ENCODE results near the gene TMEM200B.
"Not testable (repeated sequence)": the region's sequence is repeated elsewhere in the genome, so short reads cannot be mapped to it uniquely, and the experiment has no call there.

The TMEM200B gene

DNA sequence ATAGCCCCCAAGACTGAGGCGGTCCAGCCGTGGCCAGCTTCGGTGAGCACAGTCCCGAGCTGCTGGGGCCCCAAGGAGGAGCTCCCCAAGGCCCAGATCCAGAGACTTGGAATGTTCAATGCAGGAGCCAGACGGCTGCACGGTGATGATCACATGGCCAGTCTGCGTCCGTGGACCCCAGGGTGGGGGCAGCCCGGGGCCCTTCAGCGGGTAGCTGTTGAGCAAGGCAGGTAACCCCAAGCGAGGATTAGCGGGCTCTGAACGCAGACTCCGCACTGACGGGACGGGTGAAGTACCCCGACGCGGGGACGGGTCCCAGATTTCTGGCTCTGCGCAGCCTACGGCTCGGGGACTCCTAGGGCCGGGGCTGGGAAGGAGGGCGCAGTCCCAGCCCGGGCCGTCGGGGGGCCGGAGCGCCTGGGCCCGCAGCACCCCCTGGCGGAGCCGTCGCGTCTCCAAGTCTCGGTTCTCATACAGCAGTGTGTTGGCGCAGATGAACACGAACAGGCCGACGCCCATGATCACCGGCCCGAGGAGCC lies 2.7 kb downstream of the TMEM200B start:
- Histone ChIP-seq H3K27ac (ENCODE audit: low read length) (no peak overlapping the region), H3K4me1 (ENCODE audit: control insufficient read depth, low read depth, low read length) (no peaks in the 10 kb centered on the region), H3K9me3 (ENCODE audit: control insufficient read depth, low read depth, low read length) (no peaks in the 10 kb centered on the region), H3K36me3 (ENCODE audit: control insufficient read depth, low read depth, low read length) (no peaks in the 10 kb centered on the region), H3K9ac (ENCODE audit: low read length) (no peak overlapping the region), H3K4me3 (ENCODE audit: low read length) (peak overlapping the region; percentile 17), H3K27me3 (ENCODE audit: control insufficient read depth, insufficient read depth, low read length) (peaks cover 47% of the 10 kb centered on the region)

DNA sequence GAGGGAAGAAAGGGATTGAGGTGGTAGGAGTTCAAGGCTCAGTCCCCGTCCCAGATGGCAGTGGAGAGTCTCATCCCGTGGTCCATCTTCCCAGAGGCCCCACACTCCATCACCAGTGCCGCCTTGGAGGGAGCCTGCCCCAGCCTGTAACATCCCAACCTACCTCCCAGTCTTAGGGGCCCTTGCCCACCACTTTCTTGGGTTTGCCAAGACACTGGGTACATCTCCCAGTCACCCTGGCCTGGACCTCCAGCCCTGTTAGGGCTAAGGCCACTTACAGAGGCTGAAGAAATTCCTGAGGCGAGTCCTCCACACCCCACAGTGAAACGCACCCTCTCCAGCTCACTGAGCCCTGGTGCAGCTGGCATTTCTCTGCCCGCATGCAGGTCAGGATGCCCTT lies 3.3 kb downstream of the TMEM200B start:
- Histone ChIP-seq H3K9ac (ENCODE audit: low read length) (no peak overlapping the region), H3K27me3 (ENCODE audit: control insufficient read depth, insufficient read depth, low read length) (peaks cover 41% of the 10 kb centered on the region)

DNA sequence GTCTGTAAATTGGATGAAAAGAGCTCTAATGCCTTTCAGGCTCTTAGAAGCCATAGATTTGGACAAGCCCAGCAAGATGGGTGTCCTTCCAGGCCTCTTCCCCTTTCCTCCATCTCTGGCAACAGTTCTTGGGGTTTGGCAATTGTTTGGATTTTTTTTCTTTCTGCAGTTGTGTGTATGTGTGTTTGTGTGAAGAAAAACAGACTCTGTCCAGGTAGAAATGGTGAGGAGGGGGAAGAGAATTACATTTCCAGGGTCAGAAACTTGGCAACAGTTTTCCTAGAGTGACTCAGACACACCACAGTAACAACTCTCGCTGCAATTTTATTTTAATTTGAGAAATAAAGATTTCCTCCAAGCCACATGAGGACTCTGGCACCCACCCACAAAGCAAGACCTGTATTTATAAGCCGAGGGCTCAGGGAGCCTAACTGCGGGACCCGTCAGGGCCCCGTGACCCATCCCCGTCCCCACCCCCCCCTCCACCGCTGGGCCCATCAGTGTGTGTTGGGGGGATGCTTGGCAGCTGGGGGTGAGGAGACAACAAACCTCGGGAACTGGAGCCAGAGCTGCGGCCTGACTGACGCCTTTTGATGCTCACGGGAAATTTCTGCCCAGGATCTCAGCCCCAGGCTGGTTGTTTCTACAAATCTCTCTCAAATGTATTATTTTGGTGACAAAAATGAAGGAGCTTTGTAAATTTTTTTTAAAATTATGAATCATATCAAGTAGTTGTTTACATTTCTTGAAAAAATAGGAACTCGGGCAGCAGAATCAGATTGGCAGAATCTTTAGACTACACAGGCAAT lies 4.4 kb downstream of the TMEM200B start:
- no peak overlapping the region for H3K9ac ChIP-seq (ENCODE audit: low read length)
- H3K27ac ChIP-seq (ENCODE audit: low read length): no peak overlapping the region
- H3K4me1 ChIP-seq (ENCODE audit: control insufficient read depth, low read depth, low read length): no peaks in the 10 kb centered on the region
- H3K27me3 ChIP-seq (ENCODE audit: control insufficient read depth, insufficient read depth, low read length): peaks cover 38% of the 10 kb centered on the region
- H3K9me3 ChIP-seq (ENCODE audit: control insufficient read depth, low read depth, low read length): no peaks in the 10 kb centered on the region
- no peak overlapping the region for H3K4me3 ChIP-seq (ENCODE audit: low read length)
- peaks cover 4% of the 10 kb centered on the region for H3K36me3 ChIP-seq (ENCODE audit: control insufficient read depth, low read depth, low read length)

More for the DNA sequence above, 3.3 kb downstream of the TMEM200B start:
- H3K27ac ChIP-seq (ENCODE audit: low read length): no peak overlapping the region
- peaks cover 4% of the 10 kb centered on the region for H3K36me3 ChIP-seq (ENCODE audit: control insufficient read depth, low read depth, low read length)
- H3K4me3 ChIP-seq (ENCODE audit: low read length): no peak overlapping the region
- no peaks in the 10 kb centered on the region for H3K9me3 ChIP-seq (ENCODE audit: control insufficient read depth, low read depth, low read length)
- no peaks in the 10 kb centered on the region for H3K4me1 ChIP-seq (ENCODE audit: control insufficient read depth, low read depth, low read length)

DNA sequence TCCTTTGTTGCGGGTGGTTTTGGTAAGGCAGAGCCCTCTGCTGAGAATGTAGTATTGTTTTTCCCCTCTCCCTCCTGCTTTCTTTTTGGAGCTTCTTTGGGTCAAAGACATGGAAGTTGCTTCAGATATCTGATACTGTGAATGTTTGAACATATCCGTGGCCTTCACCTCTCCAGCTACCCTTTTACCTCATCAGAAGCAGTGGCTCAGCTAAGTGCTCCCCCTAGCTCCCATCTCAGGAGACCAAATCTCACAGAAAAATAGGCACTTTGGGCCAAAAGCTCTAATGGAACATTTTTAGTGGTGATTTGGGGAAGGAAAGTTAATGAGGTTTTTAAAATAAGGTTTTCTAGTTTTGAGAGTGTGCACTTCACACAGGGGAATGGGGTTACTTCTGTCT lies 6.3 kb downstream of the TMEM200B start:
- Histone ChIP-seq H3K9ac (ENCODE audit: low read length) (no peak overlapping the region), H3K27me3 (ENCODE audit: control insufficient read depth, insufficient read depth, low read length) (peaks cover 19% of the 10 kb centered on the region), H3K4me3 (ENCODE audit: low read length) (no peak overlapping the region), H3K36me3 (ENCODE audit: control insufficient read depth, low read depth, low read length) (peaks cover 4% of the 10 kb centered on the region), H3K4me1 (ENCODE audit: control insufficient read depth, low read depth, low read length) (peaks cover 10% of the 10 kb centered on the region), H3K27ac (ENCODE audit: low read length) (no peak overlapping the region), H3K9me3 (ENCODE audit: control insufficient read depth, low read depth, low read length) (no peaks in the 10 kb centered on the region)

DNA sequence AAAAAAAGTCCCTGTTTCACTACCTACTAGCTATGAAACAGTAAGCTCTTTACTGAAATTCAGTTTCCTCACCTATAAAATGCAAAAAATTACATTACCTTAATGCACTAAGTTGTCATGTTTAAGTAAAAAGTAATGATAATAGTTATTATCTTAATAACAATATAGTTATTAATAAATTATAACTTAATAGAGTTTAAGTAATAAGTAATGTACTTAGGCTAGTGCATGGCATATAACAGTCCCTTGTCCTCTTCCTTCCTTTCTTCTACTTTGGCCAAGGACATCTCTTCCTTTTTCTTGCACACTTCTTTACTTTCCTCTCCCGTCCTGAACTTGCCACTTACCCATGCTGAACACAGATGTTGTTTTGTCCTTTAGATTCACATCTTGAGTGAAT lies 9.0 kb downstream of the TMEM200B start:
- Histone ChIP-seq H3K4me3 (ENCODE audit: low read length) (no peak overlapping the region), H3K9me3 (ENCODE audit: control insufficient read depth, low read depth, low read length) (no peaks in the 10 kb centered on the region), H3K9ac (ENCODE audit: low read length) (no peak overlapping the region), H3K4me1 (ENCODE audit: control insufficient read depth, low read depth, low read length) (peaks cover 13% of the 10 kb centered on the region), H3K27ac (ENCODE audit: low read length) (no peak overlapping the region), H3K27me3 (ENCODE audit: control insufficient read depth, insufficient read depth, low read length) (no peaks in the 10 kb centered on the region), H3K36me3 (ENCODE audit: control insufficient read depth, low read depth, low read length) (peaks cover 4% of the 10 kb centered on the region)

DNA sequence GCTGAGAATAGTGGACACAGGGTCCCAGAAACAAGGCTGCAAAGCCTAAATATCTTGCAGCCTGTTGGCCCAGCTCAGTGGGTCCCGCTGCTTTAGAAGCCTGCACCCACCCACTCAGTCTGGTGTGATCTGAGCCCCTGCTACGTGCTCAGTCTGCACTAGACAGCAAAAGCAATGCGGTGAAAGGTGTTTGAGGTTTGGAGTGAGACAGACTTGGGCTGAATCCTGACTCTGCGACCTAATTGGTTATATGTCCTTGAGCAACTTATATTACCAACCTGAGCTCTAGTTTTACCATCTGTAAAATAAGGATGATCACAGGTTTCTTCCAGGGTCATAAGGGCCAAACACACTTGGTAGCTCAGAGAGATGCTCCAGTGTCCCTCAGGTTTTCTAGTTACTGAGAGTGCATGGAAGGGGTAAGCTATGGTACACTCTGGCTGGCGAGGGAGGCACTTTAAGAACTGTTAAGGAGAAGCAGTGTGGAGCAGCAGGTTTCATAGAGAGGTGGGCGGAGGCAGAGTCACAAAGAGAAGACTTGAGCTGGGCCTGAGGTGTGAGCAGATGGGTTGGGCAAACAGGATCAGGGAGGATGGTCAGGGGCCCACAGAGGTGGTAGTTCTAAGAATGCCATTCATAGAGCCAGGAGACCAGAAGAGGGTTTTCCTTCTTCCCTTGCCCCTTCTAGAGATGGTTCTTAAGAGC lies 10.1 kb downstream of the TMEM200B start:
- no peaks in the 10 kb centered on the region for H3K9me3 ChIP-seq (ENCODE audit: control insufficient read depth, low read depth, low read length)
- no peaks in the 10 kb centered on the region for H3K27me3 ChIP-seq (ENCODE audit: control insufficient read depth, insufficient read depth, low read length)
- no peak overlapping the region for H3K4me3 ChIP-seq (ENCODE audit: low read length)
- H3K27ac ChIP-seq (ENCODE audit: low read length): no peak overlapping the region
- peaks cover 13% of the 10 kb centered on the region for H3K4me1 ChIP-seq (ENCODE audit: control insufficient read depth, low read depth, low read length)
- peaks cover 9% of the 10 kb centered on the region for H3K36me3 ChIP-seq (ENCODE audit: control insufficient read depth, low read depth, low read length)
- no peak overlapping the region for H3K9ac ChIP-seq (ENCODE audit: low read length)

DNA sequence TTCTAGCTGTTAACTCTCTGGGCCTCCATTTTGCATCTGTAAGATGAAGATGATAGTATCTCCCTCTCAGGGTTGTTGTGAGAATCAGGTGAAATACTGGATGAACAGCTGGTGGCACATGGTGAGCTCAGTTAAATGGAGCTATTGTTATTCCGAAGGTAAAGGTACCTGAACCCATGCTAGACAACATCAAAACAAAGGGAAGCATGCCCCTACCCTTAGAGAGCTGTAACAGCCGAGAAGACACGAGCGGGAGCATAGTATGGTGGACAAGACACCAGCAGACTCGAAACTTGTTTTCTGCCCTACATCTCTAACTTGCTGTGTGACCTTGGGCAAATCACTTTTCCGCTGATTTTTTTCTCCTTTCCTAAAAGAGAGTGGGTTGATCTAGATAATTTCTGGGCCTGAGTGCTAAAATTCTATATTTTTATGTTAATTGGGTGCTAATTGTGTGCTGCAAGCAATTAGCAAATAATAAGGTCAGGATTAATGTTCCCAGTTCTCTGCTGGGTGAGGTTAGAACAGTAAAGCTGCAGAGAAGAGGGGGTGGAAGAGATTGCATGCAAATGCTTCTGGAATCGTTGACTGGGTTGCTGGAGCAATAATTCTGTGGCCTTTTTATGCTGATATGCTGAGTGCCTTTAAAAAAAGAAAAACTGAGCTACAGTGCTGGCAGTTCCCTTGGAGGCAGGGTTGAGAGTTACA lies 10.8 kb downstream of the TMEM200B start:
- Histone ChIP-seq H3K9me3 (ENCODE audit: control insufficient read depth, low read depth, low read length) (no peaks in the 10 kb centered on the region), H3K4me3 (ENCODE audit: low read length) (no peak overlapping the region), H3K9ac (ENCODE audit: low read length) (no peak overlapping the region), H3K36me3 (ENCODE audit: control insufficient read depth, low read depth, low read length) (peaks cover 9% of the 10 kb centered on the region), H3K27me3 (ENCODE audit: control insufficient read depth, insufficient read depth, low read length) (no peaks in the 10 kb centered on the region), H3K27ac (ENCODE audit: low read length) (no peak overlapping the region), H3K4me1 (ENCODE audit: control insufficient read depth, low read depth, low read length) (peaks cover 13% of the 10 kb centered on the region)

DNA sequence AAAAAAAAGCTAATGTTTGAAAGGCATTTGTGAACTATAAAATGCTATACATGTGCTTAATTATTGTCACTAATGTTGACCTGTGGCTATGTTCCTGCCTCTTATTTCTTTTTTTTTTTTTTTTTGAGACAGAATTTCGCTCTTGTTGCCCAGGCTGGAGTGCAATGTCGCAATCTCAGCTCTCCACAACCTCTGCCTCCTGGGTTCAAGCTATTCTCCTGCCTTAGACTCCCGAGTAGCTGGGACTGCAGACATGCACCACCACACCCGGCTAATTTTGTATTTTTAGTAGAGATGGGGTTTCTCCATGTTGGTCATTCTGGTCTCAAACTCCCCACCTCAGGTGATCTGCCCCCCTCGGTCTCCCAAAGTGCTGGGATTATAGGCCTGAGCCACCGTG lies 15.7 kb downstream of the TMEM200B start:
- not testable (repeated sequence) for H3K4me1 ChIP-seq (ENCODE audit: control insufficient read depth, low read depth, low read length); H3K4me3 ChIP-seq (ENCODE audit: low read length); H3K9ac ChIP-seq (ENCODE audit: low read length); H3K9me3 ChIP-seq (ENCODE audit: control insufficient read depth, low read depth, low read length); H3K27me3 ChIP-seq (ENCODE audit: control insufficient read depth, insufficient read depth, low read length); H3K27ac ChIP-seq (ENCODE audit: low read length); H3K36me3 ChIP-seq (ENCODE audit: control insufficient read depth, low read depth, low read length)

DNA sequence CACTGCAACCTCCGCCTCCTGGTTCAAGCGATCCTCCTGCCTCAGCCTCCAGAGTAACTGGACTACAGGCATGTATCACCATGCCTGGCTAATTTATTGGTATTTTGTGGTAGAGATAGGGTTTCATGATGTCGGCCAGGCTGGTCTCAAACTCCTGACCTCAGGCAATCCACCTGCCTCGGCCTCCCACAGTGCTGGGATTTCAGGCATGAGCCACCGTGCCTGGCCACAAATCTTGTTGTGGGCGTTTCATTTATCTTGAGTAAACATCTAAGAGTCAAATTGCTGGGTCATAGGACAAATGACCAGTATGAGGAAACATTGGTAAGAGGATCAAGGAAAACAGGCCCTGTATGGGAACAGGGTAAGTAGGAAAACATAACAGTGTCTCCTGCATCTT lies 17.9 kb downstream of the TMEM200B start:
- H3K9me3 ChIP-seq (ENCODE audit: control insufficient read depth, low read depth, low read length): no peaks in the 10 kb centered on the region
- no peaks in the 10 kb centered on the region for H3K4me1 ChIP-seq (ENCODE audit: control insufficient read depth, low read depth, low read length)
- H3K27ac ChIP-seq (ENCODE audit: low read length): no peak overlapping the region
- H3K36me3 ChIP-seq (ENCODE audit: control insufficient read depth, low read depth, low read length): peaks cover 5% of the 10 kb centered on the region
- H3K9ac ChIP-seq (ENCODE audit: low read length): no peak overlapping the region
- H3K4me3 ChIP-seq (ENCODE audit: low read length): no peak overlapping the region
- no peaks in the 10 kb centered on the region for H3K27me3 ChIP-seq (ENCODE audit: control insufficient read depth, insufficient read depth, low read length)

DNA sequence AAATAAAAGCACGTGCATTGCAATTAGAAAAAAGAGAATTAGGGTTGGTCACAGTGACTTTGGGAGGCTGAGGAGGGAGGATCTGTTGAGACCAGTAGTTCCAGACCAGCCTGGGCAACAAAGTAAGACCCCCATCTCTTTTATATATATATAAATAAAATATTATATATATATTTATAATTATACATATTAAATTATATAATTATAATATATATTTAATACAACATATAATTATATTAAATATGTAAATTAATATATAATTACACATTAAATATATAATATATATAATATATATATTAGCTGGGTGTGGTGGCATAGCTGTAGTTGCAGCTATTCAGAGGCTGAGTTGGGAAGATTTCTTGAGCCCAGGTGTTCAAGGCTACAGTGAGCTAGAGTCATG lies 23.2 kb downstream of the TMEM200B start:
- H3K36me3 ChIP-seq (ENCODE audit: control insufficient read depth, low read depth, low read length): peaks cover 12% of the 10 kb centered on the region
- H3K4me3 ChIP-seq (ENCODE audit: low read length): no peak overlapping the region

DNA sequence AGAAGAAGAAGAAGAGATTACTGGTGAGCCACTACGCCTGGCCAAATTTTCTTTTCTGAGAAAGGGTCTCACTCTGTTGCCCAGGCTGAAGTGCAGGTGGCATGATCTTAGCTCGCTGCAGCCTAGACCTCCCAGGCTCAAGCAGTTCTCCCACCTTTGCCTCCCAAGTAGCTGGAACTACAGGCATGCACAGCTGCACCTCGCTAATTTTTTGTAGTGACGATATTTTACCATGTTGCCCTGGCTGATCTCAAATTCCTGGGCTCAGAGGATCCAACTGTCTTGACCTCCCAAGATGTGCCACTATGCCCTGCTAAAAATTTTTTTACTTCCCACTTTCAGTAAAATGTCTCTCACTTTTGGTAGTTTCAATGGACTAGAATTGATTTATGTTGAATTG lies 24.4 kb downstream of the TMEM200B start:
- Histone ChIP-seq H3K27me3 (ENCODE audit: control insufficient read depth, insufficient read depth, low read length) (no peaks in the 10 kb centered on the region), H3K4me3 (ENCODE audit: low read length) (no peak overlapping the region), H3K27ac (ENCODE audit: low read length) (no peak overlapping the region), H3K9me3 (ENCODE audit: control insufficient read depth, low read depth, low read length) (no peaks in the 10 kb centered on the region), H3K4me1 (ENCODE audit: control insufficient read depth, low read depth, low read length) (peaks cover 7% of the 10 kb centered on the region), H3K36me3 (ENCODE audit: control insufficient read depth, low read depth, low read length) (peaks cover 12% of the 10 kb centered on the region), H3K9ac (ENCODE audit: low read length) (no peak overlapping the region)

More for the DNA sequence above, 23.2 kb downstream of the TMEM200B start:
- H3K4me1 ChIP-seq (ENCODE audit: control insufficient read depth, low read depth, low read length): peaks cover 7% of the 10 kb centered on the region
- no peaks in the 10 kb centered on the region for H3K27me3 ChIP-seq (ENCODE audit: control insufficient read depth, insufficient read depth, low read length)
- no peaks in the 10 kb centered on the region for H3K9me3 ChIP-seq (ENCODE audit: control insufficient read depth, low read depth, low read length)
- H3K27ac ChIP-seq (ENCODE audit: low read length): no peak overlapping the region
- H3K9ac ChIP-seq (ENCODE audit: low read length): no peak overlapping the region
